Skeletal muscle tissue (tissue), 4 donors: ENCODE data around the gene RPS29. TPM values are rescaled to one million over a fixed set of nuclear protein-coding genes. Genes with fewer than 3 reads are reported as not detected.

ENCODE experiments used
- H3K27ac ChIP-seq: one replicate; pipeline ENCODE4 v1.7.0; 2013; ENCODE audit warnings: mild to moderate bottlenecking, low read depth, low read length, inconsistent platforms
- H3K27me3 ChIP-seq, 3 donors: one replicate each; pipeline ENCODE4 v1.7.0; 2013; ENCODE audit warnings: low read length in 3 of 3; ENCODE audit not compliant: control insufficient read depth in 3 of 3, insufficient read depth in 3 of 3
- H3K36me3 ChIP-seq, 3 donors: one replicate each; pipeline ENCODE4 v1.7.0; 2013; ENCODE audit warnings: low read length in 3 of 3; ENCODE audit not compliant: control insufficient read depth in 3 of 3, insufficient read depth in 3 of 3
- H3K4me1 ChIP-seq, 3 donors: one replicate each; pipeline ENCODE4 v1.7.0; 2013; ENCODE audit warnings: low read length in 3 of 3, mild to moderate bottlenecking in 3 of 3; ENCODE audit not compliant: control insufficient read depth in 3 of 3, insufficient read depth in 3 of 3
- H3K4me3 ChIP-seq, 3 donors: one replicate each; pipeline ENCODE4 v1.7.0; 2013; ENCODE audit warnings: low read length in 3 of 3
- H3K9ac ChIP-seq, 3 donors: one replicate each; pipeline ENCODE4 v1.7.0; 2013; ENCODE audit warnings: low read length in 3 of 3, mild to moderate bottlenecking in 3 of 3, moderate library complexity in 2 of 3, low read depth in 1 of 3
- H3K9me3 ChIP-seq, 3 donors: one replicate each; pipeline ENCODE4 v1.7.0; 2013; ENCODE audit warnings: low read length in 3 of 3; ENCODE audit not compliant: control insufficient read depth in 3 of 3
- total RNA-seq: library from RNA; depleted of rRNA; stranded (reverse); fragments of >200 nt; gene quantifications from one replicate; pipeline ENCODE4 v1.2.3, GENCODE V29; 2014
- donor health status: Osteomylitis.

Gene RPS29
- total RNA-seq, 1 donor from 2014 or later = 2,999 TPM

GRCh38 chr14:49553106-49553505 lies 33.1 kb downstream of the RPS29 start:
- Histone ChIP-seq H3K36me3 (no peaks in the 10 kb centered on the region), H3K27ac (no peak overlapping the region), H3K27me3 (no peaks in the 10 kb centered on the region), H3K9ac (no peak overlapping the region), H3K4me3 (no peak overlapping the region), H3K4me1 (no peaks in the 10 kb centered on the region), H3K9me3 (no peaks in the 10 kb centered on the region)

GRCh38 chr14:49551569-49551968 lies 34.6 kb downstream of the RPS29 start:
- no peaks in the 10 kb centered on the region for H3K9me3 ChIP-seq
- no peak overlapping the region for H3K4me3 ChIP-seq
- no peak overlapping the region for H3K27ac ChIP-seq
- no peak overlapping the region for H3K9ac ChIP-seq
- H3K27me3 ChIP-seq = no peaks in the 10 kb centered on the region
- H3K4me1 ChIP-seq = no peaks in the 10 kb centered on the region
- no peaks in the 10 kb centered on the region for H3K36me3 ChIP-seq

GRCh38 chr14:49550286-49551184 lies 35.6 kb downstream of the RPS29 start:
- no peak overlapping the region for H3K9ac ChIP-seq
- no peaks in the 10 kb centered on the region for H3K36me3 ChIP-seq
- no peak overlapping the region for H3K27ac ChIP-seq
- H3K4me1 ChIP-seq = no peaks in the 10 kb centered on the region
- H3K27me3 ChIP-seq = no peaks in the 10 kb centered on the region
- H3K4me3 ChIP-seq = no peak overlapping the region
- H3K9me3 ChIP-seq = no peaks in the 10 kb centered on the region

GRCh38 chr14:49549881-49550280 lies 36.3 kb downstream of the RPS29 start:
- Histone ChIP-seq H3K4me1 (no peaks in the 10 kb centered on the region), H3K27me3 (no peaks in the 10 kb centered on the region)

GRCh38 chr14:49549446-49549845 lies 36.7 kb downstream of the RPS29 start:
- Histone ChIP-seq H3K4me3 (no peak overlapping the region), H3K9ac (no peak overlapping the region), H3K4me1 (no peaks in the 10 kb centered on the region), H3K27ac (no peak overlapping the region), H3K27me3 (no peaks in the 10 kb centered on the region), H3K36me3 (no peaks in the 10 kb centered on the region), H3K9me3 (no peaks in the 10 kb centered on the region)

More at GRCh38 chr14:49549881-49550280, 36.3 kb downstream of the RPS29 start:
- H3K9ac ChIP-seq = no peak overlapping the region
- H3K27ac ChIP-seq = no peak overlapping the region
- no peaks in the 10 kb centered on the region for H3K36me3 ChIP-seq
- no peak overlapping the region for H3K4me3 ChIP-seq
- no peaks in the 10 kb centered on the region for H3K9me3 ChIP-seq

- no peak overlapping the region for H3K9ac ChIP-seq
- H3K27ac ChIP-seq = no peak overlapping the region
- no peak overlapping the region for H3K4me3 ChIP-seq
- no peaks in the 10 kb centered on the region for H3K4me1 ChIP-seq
- H3K36me3 ChIP-seq = no peaks in the 10 kb centered on the region
- no peaks in the 10 kb centered on the region for H3K27me3 ChIP-seq
- no peaks in the 10 kb centered on the region for H3K9me3 ChIP-seq
These were observed 39.4 kb downstream of the RPS29 start for GRCh38 chr14:49546766-49547165.

GRCh38 chr14:49545716-49546115 lies 40.5 kb downstream of the RPS29 start:
- no peak overlapping the region for H3K9ac ChIP-seq
- no peak overlapping the region for H3K4me3 ChIP-seq
- H3K36me3 ChIP-seq = no peaks in the 10 kb centered on the region
- peaks cover 0 to 2% (median 0%) of the 10 kb centered on the region in 3 donors for H3K9me3 ChIP-seq
- no peaks in the 10 kb centered on the region for H3K27me3 ChIP-seq
- no peaks in the 10 kb centered on the region for H3K4me1 ChIP-seq
- H3K27ac ChIP-seq = no peak overlapping the region

GRCh38 chr14:49545071-49545470 lies 41.1 kb downstream of the RPS29 start:
- Histone ChIP-seq H3K4me1 (no peaks in the 10 kb centered on the region), H3K36me3 (no peaks in the 10 kb centered on the region), H3K9me3 (peaks cover 0 to 2% (median 0%) of the 10 kb centered on the region in 3 donors)

GRCh38 chr14:49541049-49541448 lies 45.1 kb downstream of the RPS29 start:
- Histone ChIP-seq H3K27ac (no peak overlapping the region), H3K4me3 (no peak overlapping the region), H3K9me3 (peaks cover 0 to 2% (median 0%) of the 10 kb centered on the region in 3 donors), H3K27me3 (no peaks in the 10 kb centered on the region), H3K9ac (no peak overlapping the region), H3K36me3 (no peaks in the 10 kb centered on the region), H3K4me1 (no peaks in the 10 kb centered on the region)

More at GRCh38 chr14:49545071-49545470, 41.1 kb downstream of the RPS29 start:
- H3K27ac ChIP-seq = no peak overlapping the region
- H3K27me3 ChIP-seq = no peaks in the 10 kb centered on the region
- no peak overlapping the region for H3K4me3 ChIP-seq
- H3K9ac ChIP-seq = no peak overlapping the region

GRCh38 chr14:49538852-49539251 lies 47.3 kb downstream of the RPS29 start:
- Histone ChIP-seq H3K4me1 (no peaks in the 10 kb centered on the region), H3K9ac (no peak overlapping the region), H3K27me3 (no peaks in the 10 kb centered on the region), H3K9me3 (peaks cover 0 to 2% (median 0%) of the 10 kb centered on the region in 3 donors), H3K36me3 (no peaks in the 10 kb centered on the region), H3K27ac (no peak overlapping the region), H3K4me3 (no peak overlapping the region)
